MM.1S (cell line): ENCODE results near the gene NXF2B.

ENCODE experiments used
- DNase-seq: peaks from one replicate; pipeline ENCODE4 v3.0.0-alpha.2; 2015
- H2AFZ ChIP-seq: fragments of 300-600 bp; sonication (generic); 2 replicates; pipeline ENCODE4 v1.6.0; 2016; ENCODE audit warnings: antibody characterized with exemption, low read length
- H3F3A ChIP-seq: fragments of 300-600 bp; sonication (generic); 2 replicates; pipeline ENCODE4 v1.6.1; 2016; ENCODE audit warnings: mild to moderate bottlenecking, antibody characterized with exemption, low read length, moderate library complexity, mixed read lengths; ENCODE audit not compliant: insufficient read depth
- H3K27ac ChIP-seq: fragments of 300-600 bp; sonication (generic); 2 replicates; pipeline ENCODE4 v1.5.1; 2016; ENCODE audit warnings: mild to moderate bottlenecking, low read length
- H3K27me3 ChIP-seq: fragments of 300-600 bp; sonication (generic); replicated peaks from 2 replicates; pipeline ENCODE4 v1.6.0; 2016; ENCODE audit warnings: low read length; ENCODE audit not compliant: insufficient read depth
- H3K36me3 ChIP-seq: fragments of 300-600 bp; sonication (generic); replicated peaks from 2 replicates; pipeline ENCODE4 v1.6.1; 2016; ENCODE audit warnings: mild to moderate bottlenecking, low read length, mixed read lengths; ENCODE audit not compliant: insufficient read depth
- H3K4me1 ChIP-seq: fragments of 300-600 bp; sonication (generic); 2 replicates; pipeline ENCODE4 v1.6.1; 2016; ENCODE audit warnings: low read length, mixed read lengths
- H3K4me2 ChIP-seq: fragments of 300-600 bp; sonication (generic); 2 replicates; pipeline ENCODE4 v1.6.0; 2016; ENCODE audit warnings: low read depth, low read length
- H3K4me3 ChIP-seq: fragments of 300-600 bp; sonication (generic); 2 replicates; pipeline ENCODE4 v1.5.1; 2016; ENCODE audit warnings: low read length, mixed read lengths
- H3K79me2 ChIP-seq: fragments of 300-600 bp; sonication (generic); 2 replicates; pipeline ENCODE4 v1.6.1; 2016; ENCODE audit warnings: mixed run types, low read length, mixed read lengths
- H3K9ac ChIP-seq: fragments of 300-600 bp; sonication (generic); 2 replicates; pipeline ENCODE4 v1.6.1; 2016; ENCODE audit warnings: low read length, mixed read lengths
- H3K9me2 ChIP-seq: fragments of 300-600 bp; sonication (generic); replicated peaks from 2 replicates; pipeline ENCODE4 v1.6.1; 2016; ENCODE audit warnings: mild to moderate bottlenecking, low read length, mixed read lengths; ENCODE audit not compliant: insufficient read depth
- H3K9me3 ChIP-seq: fragments of 300-600 bp; sonication (generic); replicated peaks from 2 replicates; pipeline ENCODE4 v1.6.1; 2016; ENCODE audit warnings: mild to moderate bottlenecking, low read length, mixed read lengths; ENCODE audit not compliant: insufficient read depth
- H4K20me1 ChIP-seq: fragments of 300-600 bp; sonication (generic); 2 replicates; pipeline ENCODE4 v1.6.1; 2016; ENCODE audit warnings: mild to moderate bottlenecking, low read length, moderate library complexity, mixed read lengths; ENCODE audit not compliant: insufficient read depth
- EZH2 ChIP-seq: fragments of 300-600 bp; sonication (generic); optimal IDR thresholded peaks from 2 replicates; pipeline ENCODE3; 2017; ENCODE audit warnings: low read depth, mild to moderate bottlenecking, antibody characterized with exemption, low read length, mixed read lengths
- EZH2phosphoT487 ChIP-seq: fragments of 300-600 bp; sonication (generic); IDR thresholded peaks from 2 replicates; pipeline ENCODE4 v1.6.1; 2018; ENCODE audit warnings: antibody characterized with exemption, low read length
- TF ChIP-seq, protein P1 (sequence below): fragments of 300-600 bp; sonication (generic); IDR thresholded peaks from 2 replicates; pipeline ENCODE4 v1.5.1; 2016; ENCODE audit warnings: antibody characterized with exemption, low read length, mixed read lengths

The NXF2B gene

DNA sequence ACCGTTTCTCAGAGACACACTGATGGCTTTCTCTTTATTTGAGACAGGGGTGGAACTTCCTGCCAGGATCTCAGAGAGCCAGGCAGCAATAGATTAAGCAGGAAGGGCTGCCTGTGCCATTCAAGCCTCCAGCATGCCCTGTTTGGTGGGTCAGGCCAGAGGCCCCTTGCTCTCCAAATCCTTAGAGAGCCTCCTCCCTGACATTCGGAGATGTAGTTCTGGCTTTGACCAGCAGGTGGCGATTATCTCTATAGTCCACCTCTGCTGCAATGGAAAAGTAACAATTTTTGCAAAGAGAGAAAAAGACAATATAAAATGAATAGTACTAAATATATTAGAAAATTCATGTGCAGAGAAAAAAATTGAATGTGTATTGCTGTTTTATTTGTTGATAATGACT, 93.9 kb downstream of the NXF2B start:
- Histone ChIP-seq H4K20me1 (no peaks in the 10 kb centered on the region), H3K36me3 (no peaks in the 10 kb centered on the region), H3F3A (no peaks in the 10 kb centered on the region), H3K27ac (no peak overlapping the region), H3K4me1 (no peaks in the 10 kb centered on the region), H2AFZ (no peak overlapping the region), H3K9me3 (no peaks in the 10 kb centered on the region), H3K27me3 (no peaks in the 10 kb centered on the region), H3K4me2 (no peak overlapping the region), H3K4me3 (no peak overlapping the region), H3K9ac (no peak overlapping the region), H3K79me2 (no peaks in the 10 kb centered on the region), H3K9me2 (no peaks in the 10 kb centered on the region)
- DNase-seq: peak; percentile 51
- TF ChIP-seq, protein P1, sequence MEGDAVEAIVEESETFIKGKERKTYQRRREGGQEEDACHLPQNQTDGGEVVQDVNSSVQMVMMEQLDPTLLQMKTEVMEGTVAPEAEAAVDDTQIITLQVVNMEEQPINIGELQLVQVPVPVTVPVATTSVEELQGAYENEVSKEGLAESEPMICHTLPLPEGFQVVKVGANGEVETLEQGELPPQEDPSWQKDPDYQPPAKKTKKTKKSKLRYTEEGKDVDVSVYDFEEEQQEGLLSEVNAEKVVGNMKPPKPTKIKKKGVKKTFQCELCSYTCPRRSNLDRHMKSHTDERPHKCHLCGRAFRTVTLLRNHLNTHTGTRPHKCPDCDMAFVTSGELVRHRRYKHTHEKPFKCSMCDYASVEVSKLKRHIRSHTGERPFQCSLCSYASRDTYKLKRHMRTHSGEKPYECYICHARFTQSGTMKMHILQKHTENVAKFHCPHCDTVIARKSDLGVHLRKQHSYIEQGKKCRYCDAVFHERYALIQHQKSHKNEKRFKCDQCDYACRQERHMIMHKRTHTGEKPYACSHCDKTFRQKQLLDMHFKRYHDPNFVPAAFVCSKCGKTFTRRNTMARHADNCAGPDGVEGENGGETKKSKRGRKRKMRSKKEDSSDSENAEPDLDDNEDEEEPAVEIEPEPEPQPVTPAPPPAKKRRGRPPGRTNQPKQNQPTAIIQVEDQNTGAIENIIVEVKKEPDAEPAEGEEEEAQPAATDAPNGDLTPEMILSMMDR: peak; percentile 66
- no peak for TF ChIP-seq EZH2

DNA sequence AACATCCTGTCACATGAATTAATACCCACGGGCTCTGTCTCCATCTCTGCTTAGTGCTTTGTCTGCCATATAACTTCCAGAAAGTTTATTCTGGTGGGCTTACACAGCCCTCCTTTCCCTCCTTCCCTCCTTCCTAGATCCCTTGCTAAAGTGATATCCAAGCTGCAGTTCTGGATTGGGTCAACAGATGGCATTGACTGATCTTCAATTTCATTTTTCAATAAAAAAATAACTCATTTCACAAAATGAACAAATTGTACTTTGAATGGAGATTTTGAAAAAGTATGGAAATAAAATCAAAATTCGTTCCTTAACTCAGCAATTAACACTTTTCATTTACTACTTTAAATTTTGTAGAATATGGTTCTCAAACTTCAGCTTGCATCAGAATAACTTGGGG, 97.9 kb downstream of the NXF2B start:
- no peaks in the 10 kb centered on the region for H3K4me1 ChIP-seq
- no peaks in the 10 kb centered on the region for H3K27me3 ChIP-seq
- TF ChIP-seq EZH2phosphoT487 (no peak), EZH2 (no peak)
- TF ChIP-seq, protein P1: peak; percentile 15; the same call in 1 of the 2 replicates
- H3K9me2 ChIP-seq: no peaks in the 10 kb centered on the region
- H3F3A ChIP-seq: no peaks in the 10 kb centered on the region
- H3K9me3 ChIP-seq: no peaks in the 10 kb centered on the region
- no peak overlapping the region for H3K4me2 ChIP-seq
- no peaks in the 10 kb centered on the region for H3K36me3 ChIP-seq
- no peaks in the 10 kb centered on the region for H4K20me1 ChIP-seq
- peak; percentile 11 for DNase-seq
- no peak overlapping the region for H2AFZ ChIP-seq
- H3K4me3 ChIP-seq: no peak overlapping the region
- H3K27ac ChIP-seq: no peak overlapping the region
- H3K9ac ChIP-seq: no peak overlapping the region
- no peaks in the 10 kb centered on the region for H3K79me2 ChIP-seq

DNA sequence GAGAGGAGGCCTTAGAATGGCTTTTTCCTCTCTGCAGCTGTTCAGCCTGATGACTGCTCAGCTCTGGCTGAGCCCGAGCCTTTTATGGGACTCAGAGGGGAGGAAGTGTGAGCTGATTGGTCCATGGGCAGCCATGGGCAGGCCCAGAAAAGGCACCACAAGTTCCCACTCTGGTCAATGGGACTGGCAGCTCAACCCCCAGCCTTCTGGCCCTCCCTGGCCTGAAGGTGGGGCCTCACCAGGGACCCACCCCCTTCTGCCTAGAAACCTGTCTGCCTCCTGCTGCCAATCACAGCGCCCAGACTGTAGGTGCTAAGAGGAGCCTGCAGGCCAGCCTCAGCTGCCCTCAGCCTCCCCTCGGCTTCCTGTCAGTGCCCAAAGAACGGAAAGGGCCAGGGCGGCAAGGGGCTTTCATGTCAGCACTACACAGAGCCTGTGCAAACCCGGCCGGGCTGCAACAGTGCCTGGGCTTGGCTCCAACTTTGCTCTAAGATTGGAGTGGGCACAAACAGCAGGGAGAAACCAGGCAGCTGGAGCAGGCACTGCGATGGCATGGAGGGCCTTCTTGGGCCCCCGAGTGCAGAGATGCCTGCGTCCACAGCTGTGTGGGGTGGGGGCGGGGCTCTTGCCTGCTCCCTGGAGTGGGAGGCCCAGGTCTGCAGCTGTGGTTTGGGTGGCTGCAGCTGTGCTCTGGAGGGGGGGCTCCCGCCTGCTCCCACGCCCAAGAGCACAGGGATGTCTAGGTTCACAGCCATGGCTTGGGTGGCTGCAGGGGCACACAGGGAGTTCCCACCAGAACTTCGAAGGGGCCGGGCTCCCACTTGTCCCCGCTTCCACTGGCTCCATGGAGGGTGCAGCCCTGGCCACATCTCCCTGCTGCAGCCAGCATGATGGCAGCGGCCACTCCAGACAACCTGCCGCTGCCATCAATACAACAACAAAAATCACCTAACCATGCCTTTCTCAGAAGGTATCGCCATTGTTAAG, 100.2 kb downstream of the NXF2B start:
- Histone ChIP-seq H3K79me2 (no peaks in the 10 kb centered on the region), H3K9me2 (no peaks in the 10 kb centered on the region), H3K4me3 (no peak overlapping the region), H4K20me1 (no peaks in the 10 kb centered on the region), H3K9me3 (no peaks in the 10 kb centered on the region), H3F3A (no peaks in the 10 kb centered on the region), H3K9ac (no peak overlapping the region), H3K4me2 (no peak overlapping the region), H3K36me3 (no peaks in the 10 kb centered on the region), H3K4me1 (no peaks in the 10 kb centered on the region), H3K27me3 (no peaks in the 10 kb centered on the region), H3K27ac (peak overlapping the region; percentile 37; the same call in 1 of the 2 replicates), H2AFZ (peak overlapping the region; percentile 49; the same call in 1 of the 2 replicates)
- TF ChIP-seq EZH2phosphoT487: no peak
- TF ChIP-seq, protein P1: no peak
- no peak for TF ChIP-seq EZH2
- DNase-seq: peak; percentile 86
